ENCODE data around the gene KCNAB2. TPM values are rescaled to one million over a fixed set of nuclear protein-coding genes. Genes with fewer than 3 reads are reported as not detected.

KCNAB2 gene
- 92.0 TPM for polyA plus RNA-seq (2013)

GRCh38 chr1:6045561-6045960, at the start of gene KCNAB2:
KCNAB2 (plus strand) TSS chr1:6045888; CDS start chr1:6051537, 5,649 bp downstream.
- H3K4me3 ChIP-seq (ENCODE audit: control insufficient read depth in 1 of 7, extremely low read depth in 1 of 7, insufficient read depth in 4 of 7, low read depth in 2 of 7, low read length in 6 of 7), result no peak within 1 kb of the TSS
- H3K27me3 ChIP-seq (replicated peaks in 2 of 5; ENCODE audit: control insufficient read depth in 4 of 5, insufficient read depth in 5 of 5, low read length in 4 of 5), result no peaks in the 10 kb centered on the region
- H3K27ac ChIP-seq (ENCODE audit: insufficient read depth in 1 of 2, low read depth in 1 of 2, low read length in 2 of 2, poor library complexity in 1 of 2, severe bottlenecking in 2 of 2), result no peak within 1 kb of the TSS
- 95% methylated on average over 15 of the region's 15 CpGs for WGBS (ENCODE audit: insufficient coverage)
- peaks cover 0 to 5% (median 0%) of the 10 kb centered on the region in 4 experiments for H3K4me1 ChIP-seq (ENCODE audit: control extremely low read depth in 1 of 4, control insufficient read depth in 4 of 4, insufficient read depth in 4 of 4, low read length in 3 of 4)
- CTCF ChIA-PET, result no interaction called here
- peaks cover 16 to 99% (median 75%) of the 10 kb centered on the region in 4 experiments for H3K36me3 ChIP-seq (ENCODE audit: control insufficient read depth in 4 of 4, insufficient read depth in 4 of 4, low read length in 3 of 4)
- no peaks in the 10 kb centered on the region for H3K9me3 ChIP-seq (ENCODE audit: control extremely low read depth in 1 of 5, control insufficient read depth in 4 of 5, insufficient read depth in 2 of 5, low read depth in 1 of 5, low read length in 4 of 5)
- POLR2A ChIA-PET, result no interaction called here
- no peak for DNase-seq

- POLR2A ChIA-PET, result no interaction called here
- no peaks in the 10 kb centered on the region for H3K9me3 ChIP-seq (ENCODE audit: control extremely low read depth in 1 of 5, control insufficient read depth in 4 of 5, insufficient read depth in 2 of 5, low read depth in 1 of 5, low read length in 4 of 5)
Measured at GRCh38 chr1:5996641-5997270, 48.9 kb upstream of the KCNAB2 start.

GRCh38 chr1:5997316-5997715, 48.4 kb upstream of the KCNAB2 start:
- DNase-seq, result no peak
- Histone ChIP-seq H3K27me3 (replicated peaks in 2 of 5; ENCODE audit: control insufficient read depth in 4 of 5, insufficient read depth in 5 of 5, low read length in 4 of 5) (no peaks in the 10 kb centered on the region), H3K36me3 (ENCODE audit: control insufficient read depth in 4 of 4, insufficient read depth in 4 of 4, low read length in 3 of 4) (peaks cover 0 to 8% (median 5%) of the 10 kb centered on the region in 4 experiments), H3K4me1 (ENCODE audit: control extremely low read depth in 1 of 4, control insufficient read depth in 4 of 4, insufficient read depth in 4 of 4, low read length in 3 of 4) (peaks cover 2 to 36% (median 27%) of the 10 kb centered on the region in 4 experiments), H3K4me3 (ENCODE audit: control insufficient read depth in 1 of 7, extremely low read depth in 1 of 7, insufficient read depth in 4 of 7, low read depth in 2 of 7, low read length in 6 of 7) (no peak overlapping the region), H3K9me3 (ENCODE audit: control extremely low read depth in 1 of 5, control insufficient read depth in 4 of 5, insufficient read depth in 2 of 5, low read depth in 1 of 5, low read length in 4 of 5) (no peaks in the 10 kb centered on the region), H3K27ac (ENCODE audit: insufficient read depth in 1 of 2, low read depth in 1 of 2, low read length in 2 of 2, poor library complexity in 1 of 2, severe bottlenecking in 2 of 2) (no peak overlapping the region)
- 95% methylated on average over 4 of the region's 5 CpGs for WGBS (ENCODE audit: insufficient coverage)
- CTCF ChIA-PET, result interaction anchor here (0.9 kb wide), 1 partner anchor 37 kb away, joined by 4 read pairs; no protein-coding TSS in a partner anchor
- POLR2A ChIA-PET, result no interaction called here

More at GRCh38 chr1:5996641-5997270, 48.9 kb upstream of the KCNAB2 start:
- H3K4me1 ChIP-seq (ENCODE audit: control extremely low read depth in 1 of 4, control insufficient read depth in 4 of 4, insufficient read depth in 4 of 4, low read length in 3 of 4), result peaks cover 2 to 30% (median 26%) of the 10 kb centered on the region in 4 experiments
- no peak overlapping the region for H3K4me3 ChIP-seq (ENCODE audit: control insufficient read depth in 1 of 7, extremely low read depth in 1 of 7, insufficient read depth in 4 of 7, low read depth in 2 of 7, low read length in 6 of 7)
- DNase-seq, result no peak
- 98% methylated on average over 14 of the region's 16 CpGs for WGBS (ENCODE audit: insufficient coverage)
- H3K27ac ChIP-seq (ENCODE audit: insufficient read depth in 1 of 2, low read depth in 1 of 2, low read length in 2 of 2, poor library complexity in 1 of 2, severe bottlenecking in 2 of 2), result no peak overlapping the region
- peaks cover 0 to 8% (median 5%) of the 10 kb centered on the region in 4 experiments for H3K36me3 ChIP-seq (ENCODE audit: control insufficient read depth in 4 of 4, insufficient read depth in 4 of 4, low read length in 3 of 4)
- CTCF ChIA-PET, result interaction anchor here (0.9 to 1.4 kb wide), 2 partner anchors 37 to 40 kb away, joined by 3 to 4 read pairs; no protein-coding TSS in a partner anchor
- no peaks in the 10 kb centered on the region for H3K27me3 ChIP-seq (replicated peaks in 2 of 5; ENCODE audit: control insufficient read depth in 4 of 5, insufficient read depth in 5 of 5, low read length in 4 of 5)

- 87% methylated on average over 9 of the region's 12 CpGs for WGBS (ENCODE audit: insufficient coverage)
- H3K4me1 ChIP-seq (ENCODE audit: control extremely low read depth in 1 of 4, control insufficient read depth in 4 of 4, insufficient read depth in 4 of 4, low read length in 3 of 4), result peaks cover 2 to 31% (median 24%) of the 10 kb centered on the region in 4 experiments
- H3K4me3 ChIP-seq (ENCODE audit: control insufficient read depth in 1 of 7, extremely low read depth in 1 of 7, insufficient read depth in 4 of 7, low read depth in 2 of 7, low read length in 6 of 7), result no peak overlapping the region
- H3K36me3 ChIP-seq (ENCODE audit: control insufficient read depth in 4 of 4, insufficient read depth in 4 of 4, low read length in 3 of 4), result peaks cover 0 to 8% (median 6%) of the 10 kb centered on the region in 4 experiments
- H3K27me3 ChIP-seq (replicated peaks in 2 of 5; ENCODE audit: control insufficient read depth in 4 of 5, insufficient read depth in 5 of 5, low read length in 4 of 5), result no peaks in the 10 kb centered on the region
- ChIA-PET CTCF (interaction anchor here (1.0 kb wide), 1 partner anchor 12 kb away, joined by 3 read pairs; no protein-coding TSS in a partner anchor), POLR2A (no interaction called here)
- no peak for DNase-seq
- H3K27ac ChIP-seq (ENCODE audit: insufficient read depth in 1 of 2, low read depth in 1 of 2, low read length in 2 of 2, poor library complexity in 1 of 2, severe bottlenecking in 2 of 2), result no peak overlapping the region
- H3K9me3 ChIP-seq (ENCODE audit: control extremely low read depth in 1 of 5, control insufficient read depth in 4 of 5, insufficient read depth in 2 of 5, low read depth in 1 of 5, low read length in 4 of 5), result no peaks in the 10 kb centered on the region
Measured at GRCh38 chr1:5998051-5998905, 47.4 kb upstream of the KCNAB2 start.

GRCh38 chr1:5998906-5999301, 46.8 kb upstream of the KCNAB2 start:
- Histone ChIP-seq H3K4me3 (ENCODE audit: control insufficient read depth in 1 of 7, extremely low read depth in 1 of 7, insufficient read depth in 4 of 7, low read depth in 2 of 7, low read length in 6 of 7) (no peak overlapping the region), H3K27ac (ENCODE audit: insufficient read depth in 1 of 2, low read depth in 1 of 2, low read length in 2 of 2, poor library complexity in 1 of 2, severe bottlenecking in 2 of 2) (no peak overlapping the region), H3K9me3 (ENCODE audit: control extremely low read depth in 1 of 5, control insufficient read depth in 4 of 5, insufficient read depth in 2 of 5, low read depth in 1 of 5, low read length in 4 of 5) (no peaks in the 10 kb centered on the region), H3K36me3 (ENCODE audit: control insufficient read depth in 4 of 4, insufficient read depth in 4 of 4, low read length in 3 of 4) (peaks cover 0 to 9% (median 6%) of the 10 kb centered on the region in 4 experiments), H3K27me3 (replicated peaks in 2 of 5; ENCODE audit: control insufficient read depth in 4 of 5, insufficient read depth in 5 of 5, low read length in 4 of 5) (no peaks in the 10 kb centered on the region), H3K4me1 (ENCODE audit: control extremely low read depth in 1 of 4, control insufficient read depth in 4 of 4, insufficient read depth in 4 of 4, low read length in 3 of 4) (peaks cover under 1 to 25% (median 18%) of the 10 kb centered on the region in 4 experiments)
- ChIA-PET POLR2A (no interaction called here), CTCF (interaction anchor here (1.0 kb wide), 1 partner anchor 11 kb away, joined by 3 read pairs; no protein-coding TSS in a partner anchor)
- DNase-seq, result no peak
- WGBS (ENCODE audit: insufficient coverage), result 95% methylated on average over 19 of the region's 19 CpGs

- Histone ChIP-seq H3K4me3 (ENCODE audit: control insufficient read depth in 1 of 7, extremely low read depth in 1 of 7, insufficient read depth in 4 of 7, low read depth in 2 of 7, low read length in 6 of 7) (no peak overlapping the region), H3K4me1 (ENCODE audit: control extremely low read depth in 1 of 4, control insufficient read depth in 4 of 4, insufficient read depth in 4 of 4, low read length in 3 of 4) (peaks cover 0 to 15% (median 11%) of the 10 kb centered on the region in 4 experiments), H3K27ac (ENCODE audit: insufficient read depth in 1 of 2, low read depth in 1 of 2, low read length in 2 of 2, poor library complexity in 1 of 2, severe bottlenecking in 2 of 2) (no peak overlapping the region), H3K36me3 (ENCODE audit: control insufficient read depth in 4 of 4, insufficient read depth in 4 of 4, low read length in 3 of 4) (peaks cover 0 to 10% (median 6%) of the 10 kb centered on the region in 4 experiments), H3K27me3 (replicated peaks in 2 of 5; ENCODE audit: control insufficient read depth in 4 of 5, insufficient read depth in 5 of 5, low read length in 4 of 5) (no peaks in the 10 kb centered on the region), H3K9me3 (ENCODE audit: control extremely low read depth in 1 of 5, control insufficient read depth in 4 of 5, insufficient read depth in 2 of 5, low read depth in 1 of 5, low read length in 4 of 5) (no peaks in the 10 kb centered on the region)
- no peak for DNase-seq
- WGBS (ENCODE audit: insufficient coverage), result 98% methylated on average over 27 of the region's 28 CpGs
- ChIA-PET POLR2A (no interaction called here), CTCF (interaction anchor here (1.0 kb wide), 1 partner anchor 10 kb away, joined by 3 read pairs; no protein-coding TSS in a partner anchor)
Measured at GRCh38 chr1:5999711-6000443, 45.8 kb upstream of the KCNAB2 start.

All from common myeloid progenitor, CD34-positive (primary cell).